ENCODE data around the gene SLC25A14. TPM values are rescaled to one million over a fixed set of nuclear protein-coding genes. Genes with fewer than 3 reads are reported as not detected.

The SLC25A14 gene
- total and polyA plus RNA-seq, 2 of the 8 experiments (the other 6 are each of a cell fraction or from before 2014, with no cell fraction given): 9.3 to 14.2 TPM

GRCh38 chrX:130330706-130331105 lies 9.0 kb upstream of the SLC25A14 start:
- H3K79me2 ChIP-seq (ENCODE audit: control insufficient read depth in 1 of 2, insufficient read depth in 2 of 2, low read length in 2 of 2): no peaks in the 10 kb centered on the region
- FAIRE-seq: peak; percentile 94
- H3K14ac ChIP-seq (ENCODE audit: insufficient read length): no peak overlapping the region
- no peak overlapping the region for H3K4me3 ChIP-seq (ENCODE audit: extremely low read depth in 1 of 4, insufficient read depth in 2 of 4, low read depth in 3 of 4, low read length in 4 of 4)
- no peak overlapping the region for H2AK5ac ChIP-seq (ENCODE audit: low read depth, low read length)
- no peak overlapping the region for H2BK120ac ChIP-seq (replicated peaks; ENCODE audit: low read depth, low read length)
- H2BK15ac ChIP-seq (ENCODE audit: low read length): no peak overlapping the region
- no peak overlapping the region for H3K18ac ChIP-seq (ENCODE audit: extremely low read depth, low read length)
- H4K20me1 ChIP-seq (replicated peaks in 1 of 2; ENCODE audit: control insufficient read depth in 1 of 2, insufficient read depth in 2 of 2, low read length in 2 of 2): no peaks in the 10 kb centered on the region
- H3K23ac ChIP-seq (ENCODE audit: insufficient read length): no peak overlapping the region
- H3K56ac ChIP-seq (replicated peaks; ENCODE audit: insufficient read length, low read depth, low read length): no peak overlapping the region
- H3K36me3 ChIP-seq (ENCODE audit: control insufficient read depth in 2 of 4, insufficient read depth in 4 of 4, low read length in 3 of 4): no peaks in the 10 kb centered on the region
- H3K9me3 ChIP-seq (ENCODE audit: insufficient read depth in 2 of 2, low read depth in 1 of 2, low read length in 1 of 2): no peaks in the 10 kb centered on the region
- no peak overlapping the region for H2AFZ ChIP-seq (ENCODE audit: low read length)
- no peak overlapping the region for H4K8ac ChIP-seq (ENCODE audit: extremely low read depth, insufficient read depth, low read length)
- H3K4me2 ChIP-seq (ENCODE audit: insufficient read depth in 1 of 2, low read depth in 2 of 2, low read length in 2 of 2): no peak overlapping the region
- no peaks in the 10 kb centered on the region for H3K23me2 ChIP-seq (ENCODE audit: low read depth, low read length)
- no peaks in the 10 kb centered on the region for H3K4me1 ChIP-seq (replicated peaks in 1 of 4; ENCODE audit: control insufficient read depth in 3 of 4, insufficient read depth in 4 of 4, low read length in 3 of 4)
- no peak overlapping the region for H3K4ac ChIP-seq (replicated peaks; ENCODE audit: insufficient read length, low read depth, low read length)
- no peak overlapping the region for H2BK12ac ChIP-seq (ENCODE audit: low read depth, low read length)
- no peak overlapping the region for H4K5ac ChIP-seq (ENCODE audit: insufficient read length, low read depth, low read length)
- no peaks in the 10 kb centered on the region for H3K79me1 ChIP-seq (ENCODE audit: low read depth, low read length)
- no peaks in the 10 kb centered on the region for H3K27me3 ChIP-seq (replicated peaks in 1 of 4; ENCODE audit: control insufficient read depth in 3 of 4, extremely low read depth in 1 of 4, insufficient read depth in 3 of 4, low read length in 3 of 4)
- CTCF ChIA-PET (ENCODE audit: partially characterized antibody): interaction anchor here (1.1 to 1.3 kb wide), 3 partner anchors 12 to 83 kb away, joined by 3 to 4 read pairs (median 4); no protein-coding TSS in a partner anchor
- H3K9ac ChIP-seq (replicated peaks in 1 of 4; ENCODE audit: extremely low read depth in 1 of 4, low read depth in 3 of 4, low read length in 3 of 4): no peak overlapping the region
- H2BK20ac ChIP-seq (ENCODE audit: low read length): no peak overlapping the region
- H3K27ac ChIP-seq (ENCODE audit: low read depth, low read length): no peak overlapping the region
- 10% methylated on average over 8 of the region's 10 CpGs; no CpG with 5 or more reads in 1 of the 2 experiments for WGBS, 2 experiments (ENCODE audit: extremely low coverage in 1 of 2, insufficient coverage in 1 of 2, insufficient read length in 1 of 2, insufficient replicate concordance in 2 of 2, low coverage in 1 of 2, low lambda C conversion rate in 2 of 2, missing lambda C conversion rate in 1 of 2)
- no peak overlapping the region for H4K91ac ChIP-seq (replicated peaks; ENCODE audit: insufficient read length, low read length)
- H2BK5ac ChIP-seq (ENCODE audit: low read depth, low read length): no peak overlapping the region
- POLR2A ChIA-PET (ENCODE audit: partially characterized antibody): interaction anchor here (2.0 kb wide), 1 partner anchor 8 kb away, joined by 8 read pairs; the partner anchor contains the start of gene SLC25A14
- peak; percentile 23 to 47 for DNase-seq (ENCODE audit: low read depth in 1 of 2, low spot score in 2 of 2)
- TF ChIP-seq MAX (IDR thresholded peaks at IDR 0.05): peak; percentile 95
- no peak for TF ChIP-seq NRF1 (IDR thresholded peaks at IDR 0.05; ENCODE audit: low read depth, low read length)
- TF ChIP-seq SAP30 (IDR thresholded peaks at IDR 0.05; ENCODE audit: insufficient read depth, insufficient replicate concordance, low read length): no peak
- no peak for TF ChIP-seq CHD2 (IDR thresholded peaks at IDR 0.05; ENCODE audit: low read length)
- peak in 1 of 2 experiments; percentile 31; a peak in 1 of 3 replicates for TF ChIP-seq EP300 (IDR thresholded peaks at IDR 0.05; ENCODE audit: borderline replicate concordance in 1 of 2, low read depth in 2 of 2, low read length in 2 of 2)
- TF ChIP-seq, protein P1, sequence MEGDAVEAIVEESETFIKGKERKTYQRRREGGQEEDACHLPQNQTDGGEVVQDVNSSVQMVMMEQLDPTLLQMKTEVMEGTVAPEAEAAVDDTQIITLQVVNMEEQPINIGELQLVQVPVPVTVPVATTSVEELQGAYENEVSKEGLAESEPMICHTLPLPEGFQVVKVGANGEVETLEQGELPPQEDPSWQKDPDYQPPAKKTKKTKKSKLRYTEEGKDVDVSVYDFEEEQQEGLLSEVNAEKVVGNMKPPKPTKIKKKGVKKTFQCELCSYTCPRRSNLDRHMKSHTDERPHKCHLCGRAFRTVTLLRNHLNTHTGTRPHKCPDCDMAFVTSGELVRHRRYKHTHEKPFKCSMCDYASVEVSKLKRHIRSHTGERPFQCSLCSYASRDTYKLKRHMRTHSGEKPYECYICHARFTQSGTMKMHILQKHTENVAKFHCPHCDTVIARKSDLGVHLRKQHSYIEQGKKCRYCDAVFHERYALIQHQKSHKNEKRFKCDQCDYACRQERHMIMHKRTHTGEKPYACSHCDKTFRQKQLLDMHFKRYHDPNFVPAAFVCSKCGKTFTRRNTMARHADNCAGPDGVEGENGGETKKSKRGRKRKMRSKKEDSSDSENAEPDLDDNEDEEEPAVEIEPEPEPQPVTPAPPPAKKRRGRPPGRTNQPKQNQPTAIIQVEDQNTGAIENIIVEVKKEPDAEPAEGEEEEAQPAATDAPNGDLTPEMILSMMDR (IDR thresholded peaks at IDR 0.05; ENCODE audit: control extremely low read depth in 1 of 3, insufficient read depth in 1 of 3, low read depth in 1 of 3, low read length in 3 of 3): peak; percentile 48 to 71 (median 65); a peak in 3 of 4 replicates
- TF ChIP-seq TBP (IDR thresholded peaks at IDR 0.05; ENCODE audit: low read depth, low read length): no peak
- 0 out of 2 replicates have a peak, but pooled peaks have one; percentile 6 for TF ChIP-seq TCF12 (IDR thresholded peaks at IDR 0.05; ENCODE audit: low read depth, low read length)
- TF ChIP-seq SIN3A (conservative IDR thresholded peaks at IDR 0.05 in 1 of 2, IDR thresholded peaks at IDR 0.05 in 1 of 2; ENCODE audit: low read depth in 1 of 2, low read length in 2 of 2): peak; percentile 72 to 88; a peak in 3 of 4 replicates
